GM10266 (cell line): ENCODE data around the gene HOXC12.

Experiments
- DNase-seq: peaks from one replicate; pipeline ENCODE4 v3.0.0; 2012; ENCODE audit errors: extremely low spot score
- CTCF ChIP-seq: IDR thresholded peaks from 2 replicates; pipeline ENCODE4 v1.5.1; 2012; ENCODE audit warnings: mild to moderate bottlenecking, low read depth; ENCODE audit not compliant: control insufficient read depth, insufficient read depth; ENCODE audit errors: missing control alignments

Gene HOXC12

DNA sequence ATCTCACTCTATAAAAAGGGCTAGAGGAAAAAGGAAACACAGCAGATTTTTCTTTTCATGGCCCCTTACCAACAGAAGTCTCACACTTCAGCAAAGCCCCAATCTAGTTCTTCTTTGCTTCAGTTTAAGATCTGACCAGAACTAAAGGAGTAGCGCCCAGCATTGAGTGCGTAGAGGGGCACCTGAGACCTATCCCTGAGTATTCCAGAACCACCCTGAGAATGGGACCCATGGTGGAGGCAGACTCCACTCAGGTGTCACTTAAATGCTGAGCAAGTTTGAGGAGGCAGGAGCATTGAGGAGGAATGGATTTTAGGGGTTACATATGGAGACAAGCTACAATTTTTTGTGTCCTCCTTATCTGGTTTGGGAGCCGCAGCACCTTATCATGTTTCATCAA lies 16.4 kb downstream of the HOXC12 start:
- TF ChIP-seq CTCF: no peak

DNA sequence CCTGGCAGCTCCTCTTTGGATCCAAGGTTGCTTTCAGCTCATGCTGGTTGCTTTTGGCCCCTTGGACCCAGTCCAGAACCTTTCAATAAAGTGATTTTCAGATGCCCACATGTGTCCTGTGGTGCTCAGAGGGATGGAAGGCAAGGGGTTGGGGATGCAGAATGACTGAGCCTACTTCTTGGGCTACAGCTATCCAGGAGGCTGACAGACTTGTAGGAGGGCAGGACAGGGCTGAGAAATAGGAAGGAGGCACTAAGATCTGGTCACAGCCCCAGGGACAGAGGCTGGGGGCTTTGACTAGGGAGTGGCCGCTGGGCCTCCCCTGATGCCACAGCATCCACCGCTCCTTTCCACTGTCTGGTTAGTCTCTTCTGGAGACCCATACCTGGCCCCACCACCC lies 17.0 kb downstream of the HOXC12 start:
- no peak for TF ChIP-seq CTCF
- DNase-seq: no peak

More for the DNA sequence above, 16.4 kb downstream of the HOXC12 start:
- DNase-seq: no peak

- DNase-seq: no peak
- TF ChIP-seq CTCF: no peak
Measured at GRCh38 chr12:53972152-53972702, 17.5 kb downstream of the HOXC12 start.

- no peak for TF ChIP-seq CTCF
- DNase-seq: no peak
Measured at GRCh38 chr12:53972722-53973235, 18.1 kb downstream of the HOXC12 start, which contains the start of gene HOXC11. Gene HOXC11 (plus strand): TSS chr12:53973126. CDS start chr12:53973242, 116 bp downstream.

DNA sequence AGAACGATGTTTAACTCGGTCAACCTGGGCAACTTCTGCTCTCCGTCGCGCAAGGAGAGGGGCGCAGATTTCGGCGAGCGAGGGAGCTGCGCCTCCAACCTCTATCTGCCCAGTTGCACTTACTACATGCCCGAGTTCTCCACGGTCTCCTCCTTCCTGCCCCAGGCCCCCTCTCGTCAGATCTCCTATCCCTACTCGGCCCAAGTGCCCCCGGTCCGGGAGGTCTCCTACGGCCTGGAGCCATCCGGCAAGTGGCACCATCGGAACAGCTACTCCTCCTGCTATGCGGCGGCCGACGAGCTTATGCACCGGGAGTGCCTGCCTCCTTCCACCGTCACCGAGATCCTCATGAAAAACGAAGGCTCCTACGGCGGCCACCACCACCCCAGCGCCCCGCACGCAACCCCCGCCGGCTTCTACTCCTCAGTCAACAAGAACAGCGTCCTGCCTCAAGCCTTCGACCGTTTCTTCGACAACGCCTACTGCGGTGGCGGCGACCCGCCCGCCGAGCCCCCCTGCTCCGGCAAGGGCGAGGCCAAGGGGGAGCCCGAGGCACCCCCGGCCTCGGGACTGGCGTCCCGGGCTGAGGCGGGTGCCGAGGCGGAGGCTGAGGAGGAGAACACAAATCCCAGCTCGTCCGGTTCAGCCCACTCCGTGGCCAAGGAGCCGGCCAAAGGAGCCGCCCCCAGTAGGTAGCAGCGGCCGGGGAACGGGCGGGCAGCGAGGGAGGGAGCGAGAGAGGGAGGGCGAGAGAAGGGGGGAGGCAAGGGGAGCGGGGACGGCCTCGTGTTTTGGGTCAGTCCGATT lies 18.7 kb downstream of the HOXC12 start:
- no peak for TF ChIP-seq CTCF

GRCh38 chr12:53974084-53975063 lies 19.7 kb downstream of the HOXC12 start, which contains the start of gene HOTAIR:
Gene HOTAIR (minus strand): TSS chr12:53974954.
- peak; percentile 58 for DNase-seq
- TF ChIP-seq CTCF: no peak

More for the DNA sequence above, 18.7 kb downstream of the HOXC12 start:
- no peak for DNase-seq
